RWPE2 (cell line): Measurements from ENCODE around the gene ACOT7.

ENCODE experiments used
- ATAC-seq: fragments of 200-7000 bp; cut with Tn5 transposase; 3 replicates; pipeline ENCODE4 v1.9.1; 2021; ENCODE audit warnings: low read depth
- DNase-seq: peaks from one replicate; pipeline ENCODE4 v3.0.0-alpha.2; 2020; ENCODE audit warnings: low spot score
- H3K27ac ChIP-seq: fragments of 450-650 bp; 2 replicates; pipeline ENCODE4 v1.5.1; 2017; ENCODE audit warnings: mild to moderate bottlenecking; ENCODE audit not compliant: poor library complexity, severe bottlenecking
- H3K27me3 ChIP-seq: fragments of 250-450 bp; sonication (Bioruptor Pico); 2 replicates; pipeline ENCODE4 v1.5.1; 2021; ENCODE audit warnings: mild to moderate bottlenecking, moderate library complexity; ENCODE audit not compliant: insufficient read depth, poor library complexity, severe bottlenecking
- H3K36me3 ChIP-seq: fragments of 250-450 bp; sonication (Bioruptor Pico); 2 replicates; pipeline ENCODE4 v1.5.1; 2020; ENCODE audit warnings: low read depth, mild to moderate bottlenecking, moderate library complexity
- H3K4me1 ChIP-seq: fragments of 250-450 bp; sonication (Bioruptor Pico); 2 replicates; pipeline ENCODE4 v1.5.1; 2021; ENCODE audit warnings: mild to moderate bottlenecking, moderate library complexity; ENCODE audit not compliant: insufficient read depth, poor library complexity, severe bottlenecking
- H3K4me3 ChIP-seq: fragments of 250-450 bp; sonication (Bioruptor Pico); 2 replicates; pipeline ENCODE4 v1.5.1; 2021; ENCODE audit warnings: mild to moderate bottlenecking, moderate library complexity; ENCODE audit not compliant: severe bottlenecking
- H3K9me3 ChIP-seq: fragments of 250-450 bp; sonication (Bioruptor Pico); 2 replicates; pipeline ENCODE4 v1.5.1; 2021; ENCODE audit warnings: mild to moderate bottlenecking, moderate library complexity; ENCODE audit not compliant: severe bottlenecking
- CTCF ChIP-seq: fragments of 450-650 bp; IDR thresholded peaks from one replicate; pipeline ENCODE4 v1.5.1; 2017; ENCODE audit warnings: mild to moderate bottlenecking, moderate library complexity; ENCODE audit not compliant: poor library complexity, severe bottlenecking

The ACOT7 gene

GRCh38 chr1:6248932-6249738, 144.4 kb downstream of the ACOT7 start:
- TF ChIP-seq CTCF: peak; percentile 11
- Histone ChIP-seq H3K36me3 (no peaks in the 10 kb centered on the region), H3K27me3 (peaks cover 27% of the 10 kb centered on the region), H3K27ac (no peak overlapping the region), H3K4me1 (no peaks in the 10 kb centered on the region), H3K4me3 (peak overlapping the region; percentile 20), H3K9me3 (no peaks in the 10 kb centered on the region)
- DNase-seq (no peak), ATAC-seq (no peak)

GRCh38 chr1:6248161-6248776, 145.3 kb downstream of the ACOT7 start:
- Histone ChIP-seq H3K4me1 (no peaks in the 10 kb centered on the region), H3K36me3 (no peaks in the 10 kb centered on the region), H3K27me3 (peaks cover 35% of the 10 kb centered on the region), H3K9me3 (no peaks in the 10 kb centered on the region), H3K4me3 (no peak overlapping the region), H3K27ac (no peak overlapping the region)
- no peak for DNase-seq
- no peak for ATAC-seq
- TF ChIP-seq CTCF: no peak

- H3K27me3 ChIP-seq: peaks cover 41% of the 10 kb centered on the region
- no peak overlapping the region for H3K27ac ChIP-seq
Measured at GRCh38 chr1:6247651-6248050, 145.9 kb downstream of the ACOT7 start.

GRCh38 chr1:6246497-6247467, 146.8 kb downstream of the ACOT7 start:
- no peak overlapping the region for H3K27ac ChIP-seq
- H3K36me3 ChIP-seq: no peaks in the 10 kb centered on the region
- DNase-seq (peak; percentile 85), ATAC-seq (peak; percentile 51)
- H3K27me3 ChIP-seq: peaks cover 47% of the 10 kb centered on the region
- no peaks in the 10 kb centered on the region for H3K9me3 ChIP-seq
- no peaks in the 10 kb centered on the region for H3K4me1 ChIP-seq
- peak; percentile 94 for TF ChIP-seq CTCF
- no peak overlapping the region for H3K4me3 ChIP-seq

More at GRCh38 chr1:6247651-6248050, 145.9 kb downstream of the ACOT7 start:
- no peak for DNase-seq
- no peak overlapping the region for H3K4me3 ChIP-seq
- no peaks in the 10 kb centered on the region for H3K36me3 ChIP-seq
- no peak for TF ChIP-seq CTCF
- ATAC-seq: no peak
- no peaks in the 10 kb centered on the region for H3K9me3 ChIP-seq
- H3K4me1 ChIP-seq: no peaks in the 10 kb centered on the region
